ENCODE measurements around the gene LIN28B.

- TF ChIP-seq CTCF (IDR thresholded peaks at IDR 0.05 in 2 of 3, conservative IDR thresholded peaks at IDR 0.05 in 1 of 3; ENCODE audit: borderline replicate concordance in 1 of 3, insufficient read depth in 1 of 3, low read depth in 2 of 3, low read length in 2 of 3): peak in 1 of 3 experiments; percentile 19; a peak in 1 of 6 replicates
- TF ChIP-seq POLR2AphosphoS5 (IDR thresholded peaks at IDR 0.05; ENCODE audit: low read depth, low read length): no peak
These were observed 155.0 kb downstream of the LIN28B start for GRCh38 chr6:105111871-105112270.

Data from HCT116 (cell line).